Cerebellar cortex (tissue), 1 donor: ENCODE data around the gene ALDH3A1.

Experiments used
- DNase-seq: peaks from one replicate; pipeline ENCODE4 v3.0.0-alpha.2; 2015; ENCODE audit warnings: low spot score

Gene ALDH3A1

GRCh38 chr17:19740933-19741332 lies 7.2 kb downstream of the ALDH3A1 start:
- no peak for DNase-seq

- DNase-seq = no peak
Observed at GRCh38 chr17:19739241-19740201, 8.6 kb downstream of the ALDH3A1 start.

- no peak for DNase-seq
Observed at GRCh38 chr17:19738757-19739156, 9.3 kb downstream of the ALDH3A1 start.

DNA sequence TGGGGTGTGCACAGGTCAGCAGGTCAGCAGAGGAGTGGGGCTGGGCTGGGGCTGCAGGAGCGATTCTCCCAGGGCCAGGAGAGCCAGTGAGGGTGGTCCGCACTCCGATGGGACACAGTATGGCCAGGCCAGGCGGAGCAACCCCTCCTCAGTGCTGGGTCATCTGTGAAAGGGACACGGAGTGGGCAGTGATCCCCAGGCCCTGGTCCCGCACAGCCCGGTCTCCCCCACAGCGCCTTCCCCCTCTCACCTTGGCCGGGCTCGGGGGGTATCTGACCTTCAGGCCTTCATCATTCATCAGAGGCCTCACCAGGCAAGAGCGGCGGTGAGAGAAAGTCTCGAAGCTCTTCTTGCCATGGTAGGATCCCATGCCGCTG lies 10.0 kb downstream of the ALDH3A1 start:
- DNase-seq = no peak

DNA sequence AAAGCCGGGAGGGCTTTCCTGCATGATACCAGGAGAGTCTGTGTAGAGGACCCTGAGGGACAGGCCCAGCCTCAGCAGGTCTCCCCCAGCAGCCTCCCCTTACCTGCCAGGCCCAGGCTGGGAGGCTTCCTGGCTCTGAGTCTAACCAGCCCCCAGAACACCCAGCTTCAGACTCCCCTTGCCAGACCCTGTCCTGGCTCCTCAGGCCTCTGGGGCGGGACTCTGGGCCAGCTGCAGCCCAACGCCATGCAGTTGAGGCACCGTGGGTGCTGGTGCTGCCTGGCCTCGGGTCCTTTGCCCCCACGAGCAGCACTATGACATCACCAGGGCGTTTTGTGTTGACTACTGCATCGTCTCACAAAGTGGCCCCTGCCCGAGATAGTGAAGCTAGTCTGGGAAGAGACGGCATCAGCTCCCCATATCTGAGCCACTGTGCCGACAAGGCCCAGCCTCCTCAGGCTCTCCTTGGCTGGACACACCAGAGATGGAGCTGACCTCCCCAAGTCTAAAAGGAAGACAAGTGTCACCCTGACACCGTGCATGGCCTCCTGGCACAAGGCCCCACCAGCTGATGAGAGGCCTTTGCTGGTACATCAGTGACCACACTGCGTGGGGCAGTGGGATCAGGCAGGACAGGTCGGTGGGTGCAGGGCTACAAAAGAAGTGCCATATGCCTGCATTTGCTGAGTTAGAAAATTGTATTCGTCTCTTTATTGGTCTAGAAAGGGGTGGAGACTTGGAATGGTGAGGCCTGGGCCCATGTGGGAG lies 10.6 kb downstream of the ALDH3A1 start:
- no peak for DNase-seq

- no peak for DNase-seq
Observed at GRCh38 chr17:19736071-19736470, 12.0 kb downstream of the ALDH3A1 start.

GRCh38 chr17:19733953-19734526 lies 14.1 kb downstream of the ALDH3A1 start:
- no peak for DNase-seq

DNA sequence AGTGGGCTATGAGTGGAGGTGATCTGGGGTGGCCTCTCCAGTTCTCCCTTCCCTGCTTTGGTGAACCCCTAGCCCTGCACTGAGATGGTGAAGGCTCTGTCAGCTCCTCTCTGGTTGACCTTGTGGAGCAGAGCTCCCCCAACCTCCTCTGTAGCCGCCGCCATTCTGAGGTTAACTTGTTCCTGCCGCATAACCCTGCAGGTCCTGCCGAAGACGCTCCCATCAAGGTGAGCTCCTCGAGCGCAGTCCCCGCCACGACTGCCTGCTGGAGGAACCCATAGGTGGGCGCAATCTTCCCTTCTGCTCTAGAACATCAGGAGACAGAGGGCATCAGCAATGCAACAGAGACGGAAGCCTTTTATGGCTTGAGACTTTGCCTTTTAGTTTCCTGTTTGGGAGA lies 16.5 kb downstream of the ALDH3A1 start:
- no peak for DNase-seq

DNA sequence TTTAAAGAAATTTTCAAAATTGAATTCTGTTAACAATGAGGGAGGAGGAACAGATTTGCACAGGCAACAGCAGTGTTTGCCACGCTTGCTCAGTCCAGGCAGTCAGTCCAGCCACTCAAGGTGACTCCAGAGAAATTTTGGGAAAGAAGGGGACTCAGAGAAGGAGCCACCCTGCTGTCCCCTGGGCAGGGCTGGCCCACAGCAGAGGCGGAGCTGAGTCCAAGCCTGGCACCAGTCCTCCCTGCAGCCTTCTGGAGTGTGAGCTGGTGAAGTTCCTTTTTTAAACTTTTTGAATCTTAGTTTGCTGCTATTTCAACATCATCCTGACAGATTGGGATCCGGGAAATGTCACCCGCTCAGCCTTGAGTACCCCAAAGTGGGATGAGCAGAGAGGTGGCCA lies 17.3 kb downstream of the ALDH3A1 start:
- DNase-seq = no peak

DNA sequence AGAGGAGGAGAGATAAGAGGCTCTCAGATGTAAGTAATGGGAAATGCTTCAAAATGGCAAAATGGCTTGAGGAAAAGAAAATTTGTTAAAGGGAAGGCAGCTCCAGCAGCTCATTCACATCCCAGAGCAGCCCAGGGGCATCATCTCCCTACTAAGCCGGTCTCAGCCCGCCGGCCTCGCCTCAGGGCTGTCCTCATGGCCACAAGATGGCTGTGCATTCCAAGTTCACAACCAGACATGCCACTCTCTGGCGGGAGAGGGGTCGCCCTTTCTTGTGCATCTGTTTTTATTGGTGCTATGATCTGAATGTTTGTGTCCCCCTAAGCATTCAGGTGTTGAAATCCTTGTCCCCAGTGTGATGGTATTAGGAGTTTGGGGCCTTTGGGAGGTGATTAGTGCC lies 18.2 kb downstream of the ALDH3A1 start:
- DNase-seq = no peak

GRCh38 chr17:19728084-19728495 lies 20.0 kb downstream of the ALDH3A1 start:
- DNase-seq = peak; percentile 79

- peak; percentile 41 for DNase-seq
Observed at GRCh38 chr17:19727501-19728078, 20.5 kb downstream of the ALDH3A1 start.

DNA sequence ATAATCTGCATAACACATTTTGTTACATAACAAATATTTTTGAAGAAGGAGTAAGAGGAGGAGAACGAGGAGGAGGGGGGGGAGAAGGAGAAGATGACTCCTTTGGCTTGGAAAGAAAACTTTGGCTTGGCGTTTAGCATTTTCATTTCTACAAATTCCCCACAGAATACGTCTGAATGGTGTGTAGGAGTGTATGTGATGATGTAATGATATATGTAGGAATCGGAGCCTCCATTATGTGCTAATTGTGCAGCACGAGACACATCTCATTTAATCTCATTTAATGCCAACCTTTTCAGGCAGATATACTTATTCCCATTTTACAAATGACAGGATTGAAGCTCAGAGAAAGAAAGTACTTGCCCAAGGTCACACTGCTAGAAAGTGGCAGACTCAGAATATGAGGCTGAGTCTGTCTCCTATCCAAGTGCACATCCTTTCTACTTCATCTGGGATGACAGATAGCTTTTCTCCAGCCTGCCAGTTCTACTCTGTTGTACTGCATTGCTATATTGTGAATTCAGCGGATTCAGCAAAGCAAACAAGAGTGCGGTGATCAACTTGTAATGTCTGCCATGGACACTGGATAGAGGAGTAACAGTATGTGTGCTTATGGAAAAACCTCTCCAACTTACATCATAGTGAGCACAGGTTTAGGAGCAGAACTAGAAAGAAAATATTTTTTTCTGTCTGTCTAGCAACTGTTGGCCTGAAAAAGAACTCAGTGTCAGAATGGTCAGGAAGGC lies 21.3 kb downstream of the ALDH3A1 start:
- no peak for DNase-seq

DNA sequence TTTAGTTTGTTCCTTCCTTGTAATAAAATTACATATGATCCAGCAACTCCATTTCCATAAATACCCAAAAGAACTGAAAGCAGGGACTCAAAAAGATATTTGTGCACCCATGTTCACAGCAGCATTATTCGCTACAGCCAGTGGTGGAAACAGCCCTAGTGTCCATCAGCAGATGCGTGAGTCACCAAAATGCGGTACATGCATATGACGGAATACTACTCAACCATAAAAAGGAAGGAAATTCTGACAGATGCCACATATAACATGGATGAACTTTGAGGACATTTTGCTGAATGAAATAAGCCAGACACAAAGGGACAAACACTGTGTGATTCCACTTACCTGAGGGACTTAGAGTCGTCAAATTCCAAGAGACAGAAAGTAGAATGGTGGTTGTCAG lies 22.6 kb downstream of the ALDH3A1 start:
- no peak for DNase-seq

GRCh38 chr17:19724501-19725420 lies 23.3 kb downstream of the ALDH3A1 start:
- peak; percentile 30 for DNase-seq

GRCh38 chr17:19723964-19724363 lies 24.1 kb downstream of the ALDH3A1 start:
- no peak for DNase-seq

DNA sequence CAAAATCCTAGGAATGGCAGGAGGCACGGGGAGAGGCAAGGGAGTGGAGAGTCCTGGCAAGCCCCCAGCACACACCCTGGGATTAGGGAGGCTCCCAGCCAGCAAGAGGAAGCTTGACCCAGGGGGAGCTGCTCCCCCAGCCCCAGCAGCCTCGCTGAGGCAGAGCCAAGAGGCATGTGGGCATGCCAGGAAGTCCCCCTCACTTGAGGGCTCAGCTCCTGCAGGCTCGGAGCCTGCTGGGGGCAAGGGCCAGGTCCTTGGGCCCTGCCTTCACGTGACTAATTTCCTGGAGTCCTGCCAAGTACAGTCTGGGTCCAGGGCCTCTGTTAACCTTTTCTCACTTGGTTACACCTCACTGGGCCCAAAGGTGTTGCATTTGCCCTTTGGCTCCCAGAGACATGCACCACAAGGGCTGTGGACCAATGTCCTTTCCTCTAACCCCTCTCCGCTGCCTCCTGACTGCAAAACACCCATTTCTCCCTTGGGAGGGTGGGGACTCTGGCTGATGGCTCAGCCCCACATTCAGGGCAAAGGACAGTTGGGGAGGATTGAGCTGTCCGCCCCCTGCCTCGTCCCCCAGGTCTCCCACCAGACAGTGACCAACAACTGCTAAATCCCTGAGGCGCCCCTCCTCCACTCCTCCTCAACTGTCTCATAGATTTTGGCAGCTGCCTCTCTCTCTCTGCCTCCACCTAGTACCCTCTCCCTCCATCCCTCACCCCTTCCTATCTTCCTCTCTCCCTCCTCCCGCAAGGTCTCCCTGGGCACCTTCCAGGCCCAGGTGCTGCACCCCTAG lies 27.3 kb downstream of the ALDH3A1 start:
- DNase-seq = no peak

DNA sequence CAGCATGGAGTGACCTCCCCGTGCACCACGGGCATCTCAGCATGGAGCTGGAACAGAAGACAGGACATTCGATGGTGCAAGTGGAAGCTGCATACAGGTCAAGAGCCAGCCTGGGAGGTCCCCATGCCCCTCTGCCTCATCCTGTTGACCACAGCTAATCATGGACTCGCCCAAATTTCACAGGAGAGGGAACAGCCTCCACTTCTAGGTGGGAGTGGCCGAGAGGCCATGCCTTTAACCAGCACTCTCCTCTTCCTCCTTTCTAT lies 28.0 kb downstream of the ALDH3A1 start:
- no peak for DNase-seq

DNA sequence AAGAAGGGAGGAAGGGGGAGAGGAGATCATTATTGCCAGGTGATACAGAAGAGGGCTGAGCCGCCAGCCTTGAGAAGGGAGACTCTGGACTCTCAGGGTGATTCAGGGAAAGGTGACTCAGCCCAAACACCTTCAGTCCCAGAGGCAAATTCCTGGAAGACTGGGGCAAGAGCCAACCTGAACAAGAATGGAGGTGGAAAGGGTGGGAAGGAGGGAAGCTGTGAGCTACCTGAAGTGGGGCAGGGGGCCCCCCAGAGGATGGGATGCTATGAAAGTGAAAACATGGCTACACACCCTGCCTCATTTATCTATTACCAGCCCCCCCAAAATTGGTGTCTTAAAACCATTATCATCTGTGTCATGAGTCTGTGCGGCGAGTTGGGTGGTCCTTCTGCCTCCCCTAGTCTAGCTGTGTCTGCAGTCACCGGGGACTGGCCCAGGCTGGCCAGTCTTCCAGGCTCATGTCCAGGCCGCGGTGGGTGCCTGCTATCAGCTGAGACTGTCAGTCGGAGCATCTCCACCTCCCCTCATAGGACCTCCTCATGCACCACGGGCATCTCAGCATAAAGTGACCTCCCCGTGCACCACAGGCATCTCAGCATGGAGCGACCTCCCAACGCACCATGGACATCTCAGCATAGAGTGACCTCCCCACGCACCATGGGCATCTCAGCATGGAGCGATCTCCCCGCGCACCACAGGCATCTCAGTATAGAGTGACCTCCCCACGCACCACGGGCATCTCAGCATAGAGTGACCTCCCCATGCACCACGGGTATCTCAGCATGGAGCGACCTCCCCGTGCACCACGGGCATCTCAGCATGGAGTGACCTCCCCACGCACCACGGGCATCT lies 28.5 kb downstream of the ALDH3A1 start:
- no peak for DNase-seq
